Activated CD8-positive, alpha-beta memory T cell treated with anti-CD3 and anti-CD28 coated beads, Interleukin-2, amount 10 ng/mL, durations not matched to agents 7 days and 5 days (primary cell): ENCODE measurements around the gene FLOT1. TPM values are rescaled to one million over a fixed set of nuclear protein-coding genes. Genes with fewer than 3 reads are reported as not detected.
A peak's percentile ranks its signal among the peaks of the same experiment; 100 is the strongest.
"Not testable (repeated sequence)": the region's sequence is repeated elsewhere in the genome, so short reads cannot be mapped to it uniquely, and the experiment has no call there.

Experiments used
- ATAC-seq: fragments of 150-1000 bp; cut with Tn5 transposase; one replicate; pipeline ENCODE4 v1.10.0; 2021; ENCODE audit warnings: moderate library complexity
- CTCF ChIA-PET: fragments of 350-600 bp; sonication (Branson Sonifier 250); formaldehyde crosslinking; loops from one replicate; lab custom pipeline; 2021; ENCODE audit warnings: antibody characterized with exemption; lab: Charles Lee
- DNase-seq: peaks from one replicate; pipeline ENCODE4 v3.0.0-alpha.2; 2020
- H3K27ac Mint-ChIP-seq: one replicate; pipeline ENCODE4 v1.8.0; 2021; ENCODE audit warnings: mild to moderate bottlenecking, mixed read lengths
- H3K27me3 Mint-ChIP-seq: one replicate; pipeline ENCODE4 v1.8.0; 2021; ENCODE audit warnings: mixed read lengths
- H3K36me3 Mint-ChIP-seq: one replicate; pipeline ENCODE4 v1.8.0; 2021; ENCODE audit warnings: mild to moderate bottlenecking, mixed read lengths
- H3K4me1 Mint-ChIP-seq: one replicate; pipeline ENCODE4 v1.8.0; 2021; ENCODE audit warnings: mixed read lengths
- H3K4me3 Mint-ChIP-seq: one replicate; pipeline ENCODE4 v1.8.0; 2021; ENCODE audit warnings: mild to moderate bottlenecking, moderate library complexity, mixed read lengths
- H3K9me3 Mint-ChIP-seq: one replicate; pipeline ENCODE4 v1.8.0; 2022; ENCODE audit warnings: low read depth, mixed read lengths
- total RNA-seq, 2 experiments: library from RNA; stranded (reverse); gene quantifications; one replicate each; pipeline ENCODE4 v1.2.3, GENCODE V29; 2021

The FLOT1 gene
- total RNA-seq, 2 experiments from 2014 or later: 165 to 184 TPM

DNA sequence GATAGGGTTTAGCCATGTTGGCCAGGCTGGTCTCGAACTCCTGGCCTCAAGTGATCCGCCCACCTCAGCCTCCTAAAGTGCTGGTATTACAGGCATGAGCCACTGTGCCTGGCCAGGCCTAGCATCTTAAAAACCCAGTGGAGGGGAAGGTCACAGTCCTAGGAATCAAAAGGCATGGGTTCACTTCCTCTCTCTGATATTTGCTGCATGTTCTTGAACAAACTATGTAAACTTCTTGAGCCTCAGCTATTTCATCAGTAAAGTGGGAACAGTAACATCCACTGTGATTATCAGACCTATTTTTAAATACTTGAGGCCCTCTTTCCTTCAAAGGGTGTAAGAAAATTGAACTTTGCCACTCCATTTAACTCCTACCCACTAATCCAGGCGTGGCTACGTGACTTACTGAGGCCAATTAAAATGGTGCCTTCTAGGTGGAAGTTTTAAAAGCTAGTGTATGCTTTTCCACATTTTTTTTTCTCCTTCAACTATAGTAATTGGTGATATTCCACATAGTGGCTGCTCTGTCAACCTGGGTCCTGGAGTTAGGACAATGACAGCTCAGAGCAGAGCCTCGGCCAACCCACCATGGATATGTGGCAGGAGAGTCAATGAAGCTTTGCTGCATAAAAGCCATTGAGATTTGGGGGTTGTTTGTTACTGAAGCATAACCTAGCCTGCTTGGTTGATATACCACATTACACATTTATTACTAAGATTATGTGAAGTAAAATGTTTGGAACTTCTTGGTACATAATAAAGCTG is 34.1 kb upstream of the FLOT1 start:
- H3K9me3 Mint-ChIP-seq: no peaks in the 10 kb centered on the region
- H3K36me3 Mint-ChIP-seq: peaks cover 3% of the 10 kb centered on the region
- H3K27me3 Mint-ChIP-seq: no peaks in the 10 kb centered on the region
- CTCF ChIA-PET: interaction anchor here (0.9 to 2.4 kb wide), 4 partner anchors 10 to 45 kb away, joined by 3 to 7 read pairs (median 4); no protein-coding TSS in a partner anchor
- no peak for ATAC-seq
- DNase-seq: no peak
- peaks cover 39% of the 10 kb centered on the region for H3K4me1 Mint-ChIP-seq
- H3K27ac Mint-ChIP-seq: no peak overlapping the region
- H3K4me3 Mint-ChIP-seq: no peak overlapping the region

DNA sequence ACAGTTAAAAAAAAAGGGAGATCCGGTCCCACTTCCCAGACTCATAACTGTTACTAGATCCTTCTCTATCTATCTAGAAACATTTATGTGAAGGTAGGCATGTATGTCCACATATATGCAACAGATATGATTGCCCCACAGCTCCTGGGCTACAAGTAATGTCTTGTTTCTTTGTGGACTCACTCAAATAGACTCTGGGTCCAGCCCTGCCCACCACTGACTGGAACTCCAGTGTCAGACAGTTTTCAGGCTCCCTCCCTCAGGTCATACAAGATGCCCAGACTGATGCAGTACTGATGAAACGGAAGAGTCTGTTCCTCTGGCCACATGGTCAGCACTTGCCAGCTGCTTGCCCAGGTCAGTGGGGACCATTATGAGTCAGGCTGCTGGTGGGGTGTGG is 32.6 kb upstream of the FLOT1 start:
- Mint-ChIP-seq H3K4me3 (no peak overlapping the region), H3K27ac (no peak overlapping the region), H3K4me1 (peaks cover 47% of the 10 kb centered on the region), H3K27me3 (no peaks in the 10 kb centered on the region), H3K36me3 (peaks cover 3% of the 10 kb centered on the region), H3K9me3 (no peaks in the 10 kb centered on the region)
- CTCF ChIA-PET: interaction anchor here (0.7 to 1.0 kb wide), 4 partner anchors 19 to 121 kb away, joined by 3 to 4 read pairs (median 3); no protein-coding TSS in a partner anchor
- DNase-seq (no peak), ATAC-seq (no peak)

DNA sequence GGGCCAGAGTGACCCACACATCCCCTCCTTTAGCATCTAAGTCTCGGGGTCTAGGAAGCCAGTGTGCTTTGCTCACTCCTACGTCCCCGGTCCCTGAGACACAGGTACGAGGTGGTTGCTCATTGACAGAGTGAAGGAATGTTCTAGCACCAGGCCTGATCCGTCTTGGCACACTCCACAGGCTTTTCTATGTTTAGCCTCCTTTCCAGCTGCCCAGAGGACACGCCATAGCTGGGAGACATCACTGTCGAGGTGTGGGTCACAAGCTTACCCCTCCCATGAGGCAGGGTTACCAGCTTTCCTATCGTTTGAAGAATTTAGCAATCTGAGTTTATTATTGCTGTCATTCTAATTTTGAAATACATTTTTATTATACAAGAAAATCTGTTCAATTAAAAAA is 32.2 kb upstream of the FLOT1 start:
- Mint-ChIP-seq H3K4me1 (peaks cover 51% of the 10 kb centered on the region), H3K4me3 (no peak overlapping the region), H3K36me3 (peaks cover 3% of the 10 kb centered on the region), H3K27ac (no peak overlapping the region), H3K9me3 (no peaks in the 10 kb centered on the region), H3K27me3 (no peaks in the 10 kb centered on the region)
- DNase-seq (no peak), ATAC-seq (no peak)
- CTCF ChIA-PET: interaction anchor here (0.9 kb wide), 1 partner anchor 31 kb away, joined by 3 read pairs; no protein-coding TSS in a partner anchor

DNA sequence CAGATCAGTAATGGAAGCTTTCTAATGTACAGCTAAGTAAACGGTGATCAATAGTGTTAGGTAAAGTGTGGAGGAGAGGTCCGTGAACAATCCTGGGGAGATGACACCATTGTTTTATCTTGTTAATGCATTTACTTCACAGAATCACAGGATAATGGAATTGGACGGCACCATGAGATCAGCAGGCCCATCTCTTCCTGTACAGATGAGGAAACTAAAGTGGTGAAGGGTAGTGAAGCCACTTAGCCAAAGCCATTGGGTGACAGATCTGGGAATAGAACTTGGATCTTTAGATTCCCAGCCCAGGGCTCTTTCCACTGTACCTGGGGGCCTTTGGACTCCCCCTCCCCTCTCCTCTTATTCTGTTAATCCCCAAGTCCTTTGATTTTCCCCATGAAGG is 28.1 kb upstream of the FLOT1 start:
- H3K4me1 Mint-ChIP-seq: peaks cover 64% of the 10 kb centered on the region
- no peaks in the 10 kb centered on the region for H3K9me3 Mint-ChIP-seq
- CTCF ChIA-PET: interaction anchor here (0.8 to 5.3 kb wide), 5 partner anchors 18 to 309 kb away, joined by 3 to 30 read pairs (median 3); partner anchors contain the start of genes FLOT1 and IER3
- DNase-seq (no peak), ATAC-seq (no peak)
- no peak overlapping the region for H3K4me3 Mint-ChIP-seq
- H3K27ac Mint-ChIP-seq: no peak overlapping the region
- H3K36me3 Mint-ChIP-seq: peaks cover 3% of the 10 kb centered on the region
- no peaks in the 10 kb centered on the region for H3K27me3 Mint-ChIP-seq

DNA sequence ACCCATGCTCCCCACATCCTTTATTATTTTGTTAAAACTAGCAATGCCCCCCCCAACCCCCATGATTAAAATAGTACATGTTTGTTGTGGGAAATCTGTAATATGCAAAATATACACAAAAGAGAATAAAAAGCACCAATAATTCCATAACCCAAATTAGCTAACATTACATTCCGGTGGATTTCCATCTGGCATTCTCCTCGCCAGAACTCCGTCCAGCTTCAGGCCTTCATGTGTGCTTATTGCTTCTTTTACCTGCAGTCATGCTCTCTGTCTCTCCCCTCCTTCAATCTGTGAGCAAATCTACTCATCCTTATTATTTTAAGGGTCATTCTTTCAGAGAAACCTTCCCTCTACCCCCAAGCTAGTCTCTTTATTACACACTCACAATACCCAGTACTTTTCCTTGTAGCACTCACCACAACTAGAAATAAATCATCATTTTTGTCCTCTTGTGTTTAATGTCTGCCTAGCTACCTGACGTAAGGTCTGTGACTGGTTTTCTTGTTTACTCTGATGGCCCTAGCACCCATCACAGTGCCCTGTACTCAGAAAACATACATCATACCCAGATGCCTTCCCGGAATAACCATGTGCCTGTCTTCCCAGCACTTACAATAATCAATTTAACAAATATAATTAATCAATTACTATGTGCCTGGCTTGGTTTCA is 27.5 kb upstream of the FLOT1 start:
- CTCF ChIA-PET: interaction anchor here (0.8 to 5.3 kb wide), 9 partner anchors 9 to 317 kb away, joined by 3 to 30 read pairs (median 3); partner anchors contain the start of genes FLOT1 and IER3
- Mint-ChIP-seq H3K9me3 (no peaks in the 10 kb centered on the region), H3K27ac (peak overlapping the region; percentile 89), H3K4me1 (peaks cover 66% of the 10 kb centered on the region), H3K36me3 (peaks cover 3% of the 10 kb centered on the region), H3K27me3 (no peaks in the 10 kb centered on the region), H3K4me3 (peak overlapping the region; percentile 18)
- ATAC-seq: no peak
- DNase-seq: no peak

GRCh38 chr6:30769088-30769852 is 26.8 kb upstream of the FLOT1 start:
- DNase-seq (peak; percentile 85), ATAC-seq (peak; percentile 70)
- H3K9me3 Mint-ChIP-seq: no peaks in the 10 kb centered on the region
- CTCF ChIA-PET: interaction anchor here (0.7 to 5.3 kb wide), 16 partner anchors 10 to 318 kb away, joined by 3 to 30 read pairs (median 3); partner anchors contain the start of genes DHX16, FLOT1 and IER3
- H3K4me1 Mint-ChIP-seq: peaks cover 70% of the 10 kb centered on the region
- H3K27me3 Mint-ChIP-seq: no peaks in the 10 kb centered on the region
- peak overlapping the region; percentile 18 for H3K4me3 Mint-ChIP-seq
- peak overlapping the region; percentile 89 for H3K27ac Mint-ChIP-seq
- H3K36me3 Mint-ChIP-seq: peaks cover 3% of the 10 kb centered on the region

DNA sequence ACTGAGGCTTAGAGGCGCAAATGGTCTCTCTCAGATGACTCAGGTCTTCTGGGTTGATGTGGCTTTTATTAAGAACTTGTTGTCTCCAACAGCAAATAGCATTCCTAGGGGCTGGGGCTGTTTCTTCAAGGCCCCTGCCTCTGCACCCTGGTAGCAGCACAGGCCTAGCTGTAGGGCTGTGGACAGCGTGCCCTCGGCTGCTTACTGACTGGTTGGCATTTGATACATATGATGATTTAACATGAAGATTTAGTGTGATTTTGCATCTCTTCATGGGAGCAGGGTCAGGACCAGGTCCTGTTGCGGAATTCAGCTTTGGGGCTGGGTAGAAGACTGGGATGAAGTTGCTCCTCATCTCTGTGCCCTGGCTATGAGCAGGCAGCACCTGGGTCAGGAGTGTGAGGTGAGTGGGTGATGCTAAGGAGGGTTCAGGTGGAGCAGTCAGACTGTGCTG is 26.2 kb upstream of the FLOT1 start:
- no peaks in the 10 kb centered on the region for H3K27me3 Mint-ChIP-seq

GRCh38 chr6:30767944-30768301 is 25.4 kb upstream of the FLOT1 start:
- CTCF ChIA-PET: interaction anchor here (0.9 to 5.3 kb wide), 5 partner anchors 12 to 147 kb away, joined by 3 to 30 read pairs (median 4); partner anchors contain the start of genes FLOT1 and IER3
- Mint-ChIP-seq H3K27me3 (no peaks in the 10 kb centered on the region), H3K9me3 (no peaks in the 10 kb centered on the region), H3K4me3 (no peak overlapping the region), H3K4me1 (peaks cover 75% of the 10 kb centered on the region), H3K27ac (peak overlapping the region; percentile 93), H3K36me3 (peaks cover 3% of the 10 kb centered on the region)
- ATAC-seq (no peak), DNase-seq (no peak)

More for the DNA sequence above, 26.2 kb upstream of the FLOT1 start:
- ATAC-seq (no peak), DNase-seq (no peak)
- H3K36me3 Mint-ChIP-seq: peaks cover 3% of the 10 kb centered on the region
- peak overlapping the region; percentile 18 for H3K4me3 Mint-ChIP-seq
- H3K9me3 Mint-ChIP-seq: no peaks in the 10 kb centered on the region
- H3K4me1 Mint-ChIP-seq: peaks cover 72% of the 10 kb centered on the region
- peak overlapping the region; percentile 89 for H3K27ac Mint-ChIP-seq
- CTCF ChIA-PET: interaction anchor here (0.7 to 5.3 kb wide), 10 partner anchors 13 to 147 kb away, joined by 3 to 30 read pairs (median 3); partner anchors contain the start of genes DHX16, FLOT1 and IER3

DNA sequence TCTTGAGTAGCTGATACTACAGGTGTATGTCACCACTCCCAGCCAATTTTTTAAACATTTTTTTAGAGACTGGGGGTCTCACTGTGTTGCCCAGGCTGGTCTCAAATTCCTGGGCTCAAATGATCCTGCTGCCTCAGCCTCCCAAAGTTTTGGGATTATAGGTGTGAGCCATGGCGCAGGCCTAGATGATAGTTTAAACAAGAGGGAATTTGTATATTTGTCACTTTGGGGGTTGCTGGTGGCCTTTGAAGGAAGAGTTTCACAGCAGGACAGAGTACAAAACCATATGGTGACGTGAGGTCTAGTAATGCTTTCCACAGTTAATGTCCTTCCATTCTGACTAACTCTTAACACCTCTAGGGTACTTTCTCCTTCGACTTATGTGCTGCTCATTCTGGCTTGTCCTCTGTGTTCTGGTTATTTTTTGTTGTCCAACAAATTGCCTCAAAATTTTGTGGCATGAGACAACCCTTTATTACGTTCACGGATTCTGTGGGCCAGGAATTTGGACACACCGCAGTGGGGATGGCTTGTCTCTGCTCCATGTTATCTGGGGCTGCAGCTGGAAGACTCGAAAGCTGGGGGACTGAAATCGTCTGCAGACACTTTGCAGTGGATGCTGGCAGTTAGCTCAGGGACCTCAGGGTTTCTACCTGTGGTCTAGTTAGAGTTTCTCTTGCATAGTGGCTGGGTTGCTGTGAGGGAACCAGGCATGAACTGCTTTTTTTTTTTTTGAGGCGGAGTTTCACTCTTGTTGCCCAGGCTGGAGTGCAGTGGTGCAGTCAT is 24.9 kb upstream of the FLOT1 start:
- Mint-ChIP-seq H3K27me3 (no peaks in the 10 kb centered on the region), H3K4me3 (no peak overlapping the region), H3K36me3 (peaks cover 3% of the 10 kb centered on the region), H3K27ac (peak overlapping the region; percentile 93), H3K9me3 (no peaks in the 10 kb centered on the region), H3K4me1 (peaks cover 70% of the 10 kb centered on the region)
- CTCF ChIA-PET: interaction anchor here (0.8 to 5.3 kb wide), 9 partner anchors 12 to 148 kb away, joined by 3 to 30 read pairs (median 4); partner anchors contain the start of genes FLOT1 and IER3
- DNase-seq (peak; percentile 66), ATAC-seq (peak; percentile 56)

DNA sequence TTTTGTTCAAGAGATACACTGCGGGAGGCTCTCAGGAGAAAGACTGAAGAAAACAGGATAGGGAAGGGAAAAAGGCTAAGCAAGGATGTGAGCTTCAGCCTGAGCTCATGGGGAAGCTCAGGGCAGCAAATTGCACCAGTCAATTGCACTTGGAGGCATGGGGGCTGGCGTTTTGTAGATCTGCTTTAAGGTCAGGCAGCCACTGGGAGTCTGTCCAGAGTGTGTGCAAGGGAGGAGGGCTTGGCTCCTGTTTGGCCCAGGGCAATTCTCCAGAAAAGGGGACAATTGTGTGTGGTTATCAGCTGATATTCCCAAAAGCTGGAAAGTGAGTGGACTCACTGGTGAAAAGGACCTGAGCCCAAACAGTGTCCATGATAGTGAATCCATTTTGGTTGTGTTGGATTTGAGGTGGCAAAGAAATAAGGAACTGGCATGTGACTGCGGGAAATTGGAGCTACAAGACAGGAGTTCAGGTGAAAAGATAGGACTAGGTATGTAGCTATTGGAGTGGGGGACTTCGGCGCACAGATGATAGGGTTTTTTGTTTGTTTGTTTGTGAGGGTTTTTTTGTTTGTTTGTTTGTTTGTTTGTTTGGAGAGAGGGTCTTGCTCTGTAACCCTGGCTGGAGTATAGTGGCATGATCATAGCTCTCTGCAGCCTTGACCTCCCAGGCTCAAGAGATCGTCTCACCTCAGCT is 24.1 kb upstream of the FLOT1 start:
- H3K36me3 Mint-ChIP-seq: no peaks in the 10 kb centered on the region
- CTCF ChIA-PET: interaction anchor here (0.8 to 5.3 kb wide), 7 partner anchors 11 to 63 kb away, joined by 3 to 30 read pairs (median 5); partner anchors contain the start of genes FLOT1 and IER3
- H3K27me3 Mint-ChIP-seq: no peaks in the 10 kb centered on the region
- H3K27ac Mint-ChIP-seq: peak overlapping the region; percentile 93
- no peaks in the 10 kb centered on the region for H3K9me3 Mint-ChIP-seq
- no peak for DNase-seq
- peaks cover 67% of the 10 kb centered on the region for H3K4me1 Mint-ChIP-seq
- no peak for ATAC-seq
- no peak overlapping the region for H3K4me3 Mint-ChIP-seq

GRCh38 chr6:30765495-30765894 is 23.0 kb upstream of the FLOT1 start:
- not testable (repeated sequence) for H3K36me3 Mint-ChIP-seq, H3K27me3 Mint-ChIP-seq, H3K4me3 Mint-ChIP-seq, H3K9me3 Mint-ChIP-seq, H3K27ac Mint-ChIP-seq, ATAC-seq, DNase-seq
- CTCF ChIA-PET: interaction anchor here (1.5 to 5.3 kb wide), 2 partner anchors 22 to 64 kb away, joined by 6 to 30 read pairs; partner anchors contain the start of genes FLOT1 and IER3
- peaks cover 62% of the 10 kb centered on the region for H3K4me1 Mint-ChIP-seq
